Measurements from ENCODE around the gene EEIG1.
"Not testable (repeated sequence)": the region's sequence is repeated elsewhere in the genome, so short reads cannot be mapped to it uniquely, and the experiment has no call there.

EEIG1 gene

GRCh38 chr9:127980706-127981558 is at the start of gene EEIG1:
Gene EEIG1, minus strand, starts transcription at chr9:127980989. Its CDS starts 852 bp downstream, at chr9:127980137.
- DNase-seq (ENCODE audit: low spot score) = peak; percentile 94

- no peak for DNase-seq (ENCODE audit: low spot score)
Measured at GRCh38 chr9:128027705-128028104, 46.9 kb upstream of the EEIG1 start.

GRCh38 chr9:128026773-128027541 is 46.2 kb upstream of the EEIG1 start:
- no peak for DNase-seq (ENCODE audit: low spot score)

GRCh38 chr9:128026255-128026772 is 45.5 kb upstream of the EEIG1 start:
- DNase-seq (ENCODE audit: low spot score) = no peak

- no peak for DNase-seq (ENCODE audit: low spot score)
Measured at GRCh38 chr9:128025736-128026135, 44.9 kb upstream of the EEIG1 start.

GRCh38 chr9:128024761-128025308 is 44.0 kb upstream of the EEIG1 start:
- no peak for DNase-seq (ENCODE audit: low spot score)

- DNase-seq (ENCODE audit: low spot score) = not testable (repeated sequence)
Measured at GRCh38 chr9:128023671-128024070, 42.9 kb upstream of the EEIG1 start.

GRCh38 chr9:128022886-128023285 is 42.1 kb upstream of the EEIG1 start:
- no peak for DNase-seq (ENCODE audit: low spot score)

- DNase-seq (ENCODE audit: low spot score) = no peak
Measured at GRCh38 chr9:128021098-128021497, 40.3 kb upstream of the EEIG1 start.

- no peak for DNase-seq (ENCODE audit: low spot score)
Measured at GRCh38 chr9:128020692-128021091, 39.9 kb upstream of the EEIG1 start.

GRCh38 chr9:128015696-128016095 is 34.9 kb upstream of the EEIG1 start:
- DNase-seq (ENCODE audit: low spot score) = no peak

- DNase-seq (ENCODE audit: low spot score) = no peak
Measured at GRCh38 chr9:128011071-128011817, 30.5 kb upstream of the EEIG1 start.

GRCh38 chr9:128009639-128010038 is 28.9 kb upstream of the EEIG1 start:
- no peak for DNase-seq (ENCODE audit: low spot score)

- no peak for DNase-seq (ENCODE audit: low spot score)
Measured at GRCh38 chr9:128008171-128008570, 27.4 kb upstream of the EEIG1 start.

GRCh38 chr9:128007566-128008138 is 26.9 kb upstream of the EEIG1 start:
- peak; percentile 25 for DNase-seq (ENCODE audit: low spot score)

GRCh38 chr9:128006332-128006996 is 25.7 kb upstream of the EEIG1 start:
- DNase-seq (ENCODE audit: low spot score) = no peak

GRCh38 chr9:128005923-128006322 is 25.1 kb upstream of the EEIG1 start:
- DNase-seq (ENCODE audit: low spot score) = peak; percentile 21

- no peak for DNase-seq (ENCODE audit: low spot score)
Measured at GRCh38 chr9:128003966-128004604, 23.3 kb upstream of the EEIG1 start.

- no peak for DNase-seq (ENCODE audit: low spot score)
Measured at GRCh38 chr9:128002959-128003358, 22.2 kb upstream of the EEIG1 start.

GRCh38 chr9:128001779-128002298 is 21.1 kb upstream of the EEIG1 start:
- peak; percentile 32 for DNase-seq (ENCODE audit: low spot score)

All from cerebellar cortex (tissue), 1 donor.